AG09309 (cell line): ENCODE measurements around the gene KDM6A.
A peak's percentile ranks its signal among the peaks of the same experiment; 100 is the strongest.
"Not testable (repeated sequence)": the region's sequence is repeated elsewhere in the genome, so short reads cannot be mapped to it uniquely, and the experiment has no call there.

ENCODE experiments used
- DNase-seq: peaks from one replicate; pipeline ENCODE4 v3.0.0-alpha.2; 2010; ENCODE audit warnings: low read depth
- H3K4me3 ChIP-seq: 2 replicates; pipeline ENCODE4 v1.5.1; 2011; ENCODE audit warnings: mild to moderate bottlenecking, low read depth, low read length, moderate library complexity; ENCODE audit not compliant: control insufficient read depth
- CTCF ChIP-seq: IDR thresholded peaks from 2 replicates; pipeline ENCODE4 v1.5.1; 2011; ENCODE audit warnings: mild to moderate bottlenecking, low read depth, low read length, inconsistent platforms; ENCODE audit not compliant: insufficient read depth, control insufficient read depth; ENCODE audit errors: missing control alignments

KDM6A gene

GRCh38 chrX:44872821-44873414 is at the start of gene KDM6A:
Gene KDM6A (plus strand): TSS chrX:44873188. CDS start chrX:44873552, 364 bp downstream.
- H3K4me3 ChIP-seq, result peak within 1 kb of the TSS; percentile 77
- TF ChIP-seq CTCF, result no peak
- DNase-seq, result peak; percentile 89

- DNase-seq, H3K4me3 ChIP-seq: not testable (repeated sequence)
These were observed 49.8 kb upstream of the KDM6A start for GRCh38 chrX:44823193-44823592.

- peak; percentile 53 for DNase-seq
- H3K4me3 ChIP-seq, result no peak overlapping the region
- no peak for TF ChIP-seq CTCF
These were observed 44.9 kb upstream of the KDM6A start for GRCh38 chrX:44828008-44828605.

DNA sequence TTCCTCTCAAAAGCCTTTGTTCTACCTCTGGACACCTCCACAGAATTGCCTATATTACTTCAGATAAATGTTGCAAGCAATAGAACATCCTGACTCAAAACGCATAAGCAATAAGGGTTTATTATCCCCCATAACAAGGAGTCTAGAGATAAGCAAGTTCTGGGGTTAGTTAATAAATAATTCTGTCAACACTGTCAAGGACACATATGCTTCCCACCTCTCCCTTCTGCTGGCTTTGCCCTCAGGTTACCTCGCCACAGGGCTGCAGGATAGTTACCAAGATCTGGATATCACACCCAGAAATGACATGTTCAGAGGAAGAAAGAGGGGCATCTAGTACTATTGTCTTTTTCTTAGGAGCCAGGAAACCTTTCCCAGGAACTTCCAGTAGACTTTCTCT is 43.2 kb upstream of the KDM6A start:
- no peak overlapping the region for H3K4me3 ChIP-seq
- no peak for DNase-seq
- no peak for TF ChIP-seq CTCF

GRCh38 chrX:44842550-44843317 is 30.3 kb upstream of the KDM6A start:
- no peak for TF ChIP-seq CTCF
- DNase-seq, result no peak
- H3K4me3 ChIP-seq, result no peak overlapping the region

GRCh38 chrX:44843318-44843702 is 29.7 kb upstream of the KDM6A start:
- TF ChIP-seq CTCF, result no peak
- no peak overlapping the region for H3K4me3 ChIP-seq
- no peak for DNase-seq

DNA sequence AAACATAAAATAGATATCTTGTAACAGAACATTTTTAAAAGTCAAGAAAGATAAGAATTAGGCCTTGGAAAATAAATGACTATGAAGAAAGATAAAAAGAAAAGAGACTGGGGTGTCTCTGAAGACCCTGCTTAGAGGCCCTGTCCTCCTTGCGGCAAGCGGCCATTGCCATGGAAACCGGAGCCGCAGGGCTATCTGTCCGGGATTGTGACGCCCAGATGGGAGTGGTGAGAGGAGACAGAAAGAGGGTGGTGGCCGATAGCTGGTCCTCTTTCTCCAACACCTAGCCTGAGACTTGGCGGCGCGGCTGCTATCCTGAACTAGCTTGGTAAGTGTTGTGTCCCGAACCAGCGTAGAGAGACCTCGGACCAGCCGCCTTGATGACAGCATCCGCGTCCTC is 29.2 kb upstream of the KDM6A start, which contains the start of gene DUSP21:
Gene DUSP21 (plus strand): TSS at position 269 of the 400 bp plus-strand sequence. CDS start 112 bp downstream, at position 381.
- H3K4me3 ChIP-seq, result no peak within 1 kb of the TSS
- no peak for DNase-seq
- TF ChIP-seq CTCF, result no peak
